GM18505 (cell line): ENCODE results near the gene PPP6C.
"Not testable (repeated sequence)": the region's sequence is repeated elsewhere in the genome, so short reads cannot be mapped to it uniquely, and the experiment has no call there.

Experiments used
- ATAC-seq: cut with Tn5 transposase; IDR thresholded peaks from one replicate; pipeline ENCODE4 v1.9.1; 2021; ENCODE audit not compliant: unreplicated experiment
- POLR2A ChIP-seq: IDR thresholded peaks from 4 replicates; pipeline ENCODE4 v1.6.1; 2011; ENCODE audit warnings: borderline replicate concordance; ENCODE audit not compliant: insufficient read depth, insufficient read length; ENCODE audit errors: extremely low read depth

Gene PPP6C

GRCh38 chr9:125169895-125170294, 19.7 kb downstream of the PPP6C start:
- no peak for ATAC-seq
- TF ChIP-seq POLR2A, result no peak

- ATAC-seq, result no peak
- no peak for TF ChIP-seq POLR2A
Observed at GRCh38 chr9:125166762-125167161, 22.8 kb downstream of the PPP6C start.

DNA sequence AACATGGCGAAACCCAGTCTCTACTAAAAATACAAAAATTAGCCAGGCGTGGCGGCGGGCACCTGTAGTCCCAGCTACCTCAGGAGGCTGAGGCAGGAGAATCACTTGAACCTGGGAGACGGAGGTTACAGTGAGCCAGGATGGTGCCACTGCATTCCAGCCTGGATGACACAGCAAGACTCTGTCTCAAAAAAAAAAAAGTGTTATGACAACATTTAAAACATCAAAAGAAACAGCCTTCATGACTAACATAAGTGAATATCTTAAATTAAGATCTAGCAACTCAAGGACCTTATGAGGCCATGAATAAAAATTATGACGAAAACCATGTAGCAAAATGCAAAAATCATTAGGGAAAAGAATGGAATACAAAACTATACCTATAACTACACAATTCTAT, 26.7 kb downstream of the PPP6C start:
- ATAC-seq, result not testable (repeated sequence)

DNA sequence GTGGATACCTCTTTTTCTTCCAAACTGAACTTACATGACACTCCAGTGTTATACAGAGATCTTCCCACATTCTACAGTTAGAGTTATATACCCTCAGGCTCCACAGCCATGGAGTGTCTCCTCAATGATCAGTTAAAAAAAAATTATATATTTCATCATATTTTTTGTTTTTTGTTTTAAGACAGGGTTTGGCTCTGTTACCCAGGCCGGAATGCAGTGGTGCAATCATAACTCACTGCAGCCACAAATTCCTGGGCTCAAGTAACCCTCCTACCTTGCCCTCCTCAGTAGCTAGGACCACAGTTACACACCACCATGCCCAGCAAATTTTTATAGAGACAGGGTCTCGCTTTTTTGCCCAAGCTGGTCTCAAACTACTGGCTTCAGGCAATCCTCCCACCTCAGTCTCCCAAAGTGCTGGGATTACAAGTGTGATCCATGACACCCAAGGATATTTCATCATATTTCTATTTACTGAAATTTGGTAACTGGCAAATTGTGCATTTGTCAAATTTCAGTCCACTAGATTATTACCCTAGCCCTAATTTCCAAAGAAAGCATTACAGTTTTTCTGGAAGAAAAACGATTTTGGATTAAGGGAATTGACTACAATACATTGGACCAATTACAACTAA, 28.2 kb downstream of the PPP6C start:
- ATAC-seq, result no peak
- no peak for TF ChIP-seq POLR2A

DNA sequence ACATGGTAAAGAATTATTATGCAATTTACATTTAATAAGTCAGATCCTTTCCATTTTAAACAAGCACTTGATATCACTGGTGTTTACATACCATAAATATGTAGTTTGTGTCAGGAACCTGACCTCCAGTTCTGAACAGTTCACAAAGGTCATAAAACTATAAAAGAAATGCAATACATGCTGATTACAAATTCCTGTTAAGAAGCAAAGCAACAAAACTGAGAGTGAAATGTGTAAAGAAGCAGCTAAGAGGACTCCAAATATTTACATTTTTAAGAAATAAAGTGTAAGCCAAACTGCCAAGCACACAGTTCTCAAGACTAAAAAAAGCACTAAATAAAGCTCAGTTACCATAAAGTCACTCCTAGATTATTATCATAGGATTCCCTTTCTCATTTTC, 28.9 kb downstream of the PPP6C start:
- no peak for ATAC-seq
- TF ChIP-seq POLR2A, result no peak

GRCh38 chr9:125156551-125156950, 33.1 kb downstream of the PPP6C start:
- no peak for TF ChIP-seq POLR2A
- no peak for ATAC-seq

DNA sequence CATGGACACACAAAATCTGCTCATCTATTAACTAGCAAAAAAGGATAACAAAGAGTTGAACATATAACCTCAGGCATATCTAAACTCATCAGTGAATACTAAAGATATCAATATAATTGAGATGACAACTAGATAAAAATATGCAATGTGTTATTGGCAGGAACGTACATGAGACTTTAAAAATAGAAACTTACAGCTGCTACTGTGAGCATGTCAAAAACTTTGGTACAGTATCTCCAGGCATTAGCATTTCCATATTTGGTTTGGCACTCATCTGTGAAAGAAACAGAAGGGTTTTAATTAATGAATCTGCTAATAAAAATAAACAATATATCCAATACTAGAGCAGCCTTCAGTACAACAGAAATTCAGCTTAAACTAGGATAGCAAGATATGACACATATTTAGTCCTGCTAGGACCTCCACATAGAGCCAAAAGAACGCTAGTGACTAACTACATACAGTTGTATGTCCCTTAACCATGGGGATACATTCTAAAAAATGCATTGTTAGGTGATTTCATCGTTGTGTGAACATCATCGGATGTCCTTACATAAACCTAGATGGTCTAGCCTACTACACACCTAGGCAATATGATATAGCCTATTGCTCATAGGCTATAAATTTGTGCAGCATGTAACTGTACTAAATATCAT, 35.8 kb downstream of the PPP6C start:
- TF ChIP-seq POLR2A, result no peak
- no peak for ATAC-seq

DNA sequence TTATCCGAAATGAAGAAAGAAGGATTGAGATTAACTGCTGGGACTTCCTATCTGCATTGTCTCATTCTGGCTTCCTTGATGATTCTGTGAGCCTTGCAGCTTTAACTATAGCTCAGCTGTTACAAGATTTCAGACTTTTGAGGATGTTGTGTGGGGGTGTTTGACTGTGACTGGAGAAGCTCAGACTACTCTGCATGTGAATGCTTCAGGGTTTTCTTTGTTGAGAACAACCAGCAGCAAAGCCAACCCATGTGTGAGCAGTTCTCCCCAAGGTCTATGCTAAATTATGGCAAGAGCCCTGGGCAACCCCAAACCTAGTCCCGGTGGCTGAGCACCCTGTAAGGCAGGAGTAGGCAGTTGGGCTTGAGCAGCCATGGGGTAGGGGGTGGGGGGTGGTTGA, 37.9 kb downstream of the PPP6C start:
- ATAC-seq, result no peak
- TF ChIP-seq POLR2A, result no peak

DNA sequence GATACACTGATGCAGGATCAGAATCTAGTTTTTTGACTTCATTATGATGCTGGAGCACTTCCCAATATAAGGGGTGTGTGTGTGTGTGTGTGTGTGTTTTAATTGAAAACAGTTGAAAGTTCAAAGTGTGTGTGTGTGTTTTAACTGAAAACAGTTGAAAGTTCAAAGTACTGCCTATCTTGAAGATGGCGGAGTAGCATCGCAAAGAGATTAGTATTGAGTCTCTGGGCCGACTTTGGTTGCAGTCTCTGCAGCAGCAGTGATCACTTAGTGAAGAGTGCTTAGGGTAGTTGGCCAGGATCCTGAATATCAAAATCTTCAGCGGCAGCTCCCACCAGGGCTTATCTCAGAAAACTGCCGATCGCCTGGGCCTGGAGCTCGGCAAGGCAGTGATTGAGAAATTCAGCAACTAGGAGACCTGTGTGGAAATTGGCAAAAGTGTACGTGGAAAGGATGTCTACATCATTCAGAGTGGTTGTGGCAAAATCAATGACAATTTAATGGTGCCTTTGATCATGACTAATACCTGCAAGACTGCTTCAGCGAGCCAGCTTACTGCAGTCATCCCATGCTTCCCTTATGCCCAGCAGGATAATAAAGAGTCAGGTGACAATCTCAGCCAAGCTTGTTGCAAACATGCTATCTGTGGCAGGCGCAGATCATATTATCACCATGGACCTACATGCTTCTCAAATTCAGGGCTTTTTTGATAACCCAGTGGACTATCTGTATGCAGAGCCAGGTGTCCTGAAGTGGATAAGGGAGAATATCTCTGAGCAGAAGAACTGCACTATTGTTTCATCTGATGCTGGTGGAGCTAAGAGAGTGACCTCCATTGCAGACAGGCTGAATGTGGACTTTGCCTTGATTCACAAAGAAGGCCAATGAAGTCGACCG, 39.0 kb downstream of the PPP6C start:
- no peak for TF ChIP-seq POLR2A
- no peak for ATAC-seq

DNA sequence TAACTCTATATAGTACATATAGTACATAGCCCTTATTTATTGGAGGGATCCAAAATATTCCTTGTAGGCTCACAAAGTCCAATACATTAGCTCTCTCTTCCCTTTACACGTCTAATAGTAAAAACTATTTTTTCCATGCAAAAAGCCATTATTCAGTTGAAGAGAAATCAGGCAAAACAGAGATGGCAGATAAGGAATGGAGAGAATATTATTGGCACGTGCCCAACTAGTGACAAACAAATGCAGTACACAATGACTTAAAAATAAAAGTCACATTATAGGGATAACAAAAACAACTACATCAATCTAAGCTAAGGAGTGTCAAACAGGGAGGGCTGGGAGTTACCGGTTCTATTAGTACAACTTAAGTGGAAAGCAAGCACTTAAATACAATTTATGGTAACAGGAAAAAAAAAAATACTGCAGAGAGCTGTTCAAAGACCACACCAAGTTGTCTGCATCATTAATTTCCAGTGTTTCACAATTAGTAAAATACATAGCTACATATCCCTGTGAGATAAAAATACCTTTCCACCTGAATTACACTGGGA, 42.1 kb downstream of the PPP6C start:
- no peak for ATAC-seq
- no peak for TF ChIP-seq POLR2A

DNA sequence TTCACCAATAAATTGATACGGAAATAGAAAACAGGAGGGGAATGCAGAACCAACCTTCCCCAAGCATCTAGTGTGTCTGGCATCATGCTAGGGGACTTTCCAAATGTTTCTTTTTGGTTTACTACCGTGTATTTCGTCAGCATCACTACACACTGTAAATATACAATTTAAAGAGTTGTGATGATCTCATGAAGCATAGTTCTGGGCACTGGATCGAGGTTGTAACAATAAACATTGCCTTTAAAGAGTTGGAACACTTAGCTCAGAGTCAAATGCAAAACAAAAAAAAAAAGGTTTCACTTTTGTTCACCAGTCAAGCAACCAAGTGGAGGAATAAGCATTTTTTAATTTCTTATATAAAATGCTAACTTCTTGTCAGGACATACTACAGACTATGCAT, 43.4 kb downstream of the PPP6C start:
- ATAC-seq, result no peak
- TF ChIP-seq POLR2A, result no peak

DNA sequence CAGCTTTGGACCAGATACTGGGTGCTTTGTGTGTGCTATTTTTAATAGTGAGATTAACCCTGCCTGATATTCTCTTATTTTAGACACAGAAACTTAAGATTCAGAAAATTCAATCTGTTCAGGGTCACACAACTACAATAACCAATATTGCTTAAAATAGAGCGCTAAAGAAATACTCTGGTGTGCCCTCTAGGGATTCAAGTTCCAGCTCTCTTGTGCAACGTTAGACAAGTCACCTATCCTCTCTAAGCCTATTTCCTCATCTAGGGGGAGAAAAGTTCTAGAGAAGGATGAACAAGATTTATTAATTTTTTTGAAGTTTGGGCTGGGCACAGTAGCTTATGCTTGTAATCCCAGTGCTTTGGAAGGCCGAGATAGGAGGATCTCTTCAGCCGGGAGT, 44.2 kb downstream of the PPP6C start:
- no peak for ATAC-seq

DNA sequence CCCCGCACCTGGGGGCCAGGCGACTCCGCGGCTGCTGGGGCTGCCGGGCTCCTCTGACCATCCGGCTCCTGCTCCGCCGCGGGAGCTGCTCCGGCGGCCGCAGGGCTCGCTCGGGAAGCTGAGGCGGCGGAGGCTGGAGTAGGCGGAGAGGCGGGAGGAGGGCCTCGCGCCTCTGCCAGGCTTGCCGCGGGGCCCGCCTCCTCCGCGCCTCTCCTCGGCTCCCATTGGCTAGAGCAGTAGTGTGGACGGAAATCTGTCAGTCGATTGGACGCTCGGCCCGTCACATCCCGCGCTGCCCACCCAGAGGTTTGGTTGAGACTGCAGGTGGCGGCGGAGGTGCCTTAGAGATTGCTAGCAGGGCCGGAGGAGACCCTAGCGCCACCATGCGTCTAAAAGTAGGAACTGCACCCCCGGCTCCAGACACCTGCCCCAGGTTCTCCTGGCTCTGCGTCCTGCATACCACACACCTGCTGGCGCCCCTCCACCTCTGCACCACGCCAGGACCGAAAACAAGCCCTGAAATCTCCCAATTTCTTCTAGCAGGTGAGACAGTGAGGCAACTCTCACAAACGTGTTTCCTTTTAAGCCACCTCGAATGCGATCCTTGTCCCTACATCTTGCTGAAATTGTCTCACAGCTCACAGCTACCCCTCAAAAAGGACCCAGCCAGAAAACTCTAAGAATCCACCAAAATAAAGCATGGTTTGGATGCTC, 46.1 kb downstream of the PPP6C start, which contains the start of gene SCAI:
SCAI (minus strand) TSS at position 152 of the 714 bp plus-strand sequence; CDS start at position 61, 91 bp downstream.
- peak; percentile 98 for ATAC-seq
- peak; percentile 54 for TF ChIP-seq POLR2A

More for the DNA sequence above, 44.2 kb downstream of the PPP6C start:
- no peak for TF ChIP-seq POLR2A
